Left colon (tissue), 2 donors: ENCODE measurements around the gene HBA2. TPM values are rescaled to one million over a fixed set of nuclear protein-coding genes. Genes with fewer than 3 reads are reported as not detected.
"Not testable (repeated sequence)": the region's sequence is repeated elsewhere in the genome, so short reads cannot be mapped to it uniquely, and the experiment has no call there.

Experiments used
- ATAC-seq: fragments of 200-7000 bp; cut with Tn5 transposase; one replicate; pipeline ENCODE4 v1.9.1; 2020; ENCODE audit warnings: mild to moderate bottlenecking, moderate library complexity
- DNase-seq, 2 donors: peaks; one replicate each; pipeline ENCODE4 v3.0.0-alpha.2; 2020
- intact Hi-C, 2 donors: fragments of 100-400 bp; cut with DNase I in 1 of 2; cut with micrococcal nuclease in 1 of 2; formaldehyde crosslinking; loops; one replicate each; pipeline versions ENCODE4 v1.11.2 to v1.14.0; 2022; cut with DNase I, micrococcal nuclease
- total RNA-seq, 2 donors: library from RNA; stranded (reverse); fragmentation: NEBNext Ultra II Directional; extraction: Animal tissue kit (Norgen Biotek cat#: 25700); gene quantifications; one replicate each; pipeline ENCODE4 v1.2.1, GENCODE V29; 2021
- donor health status: DM: no; HTN: no; CAD: no.
- donor health status: DM: yes; HTN: yes; CAD: no.

The HBA2 gene
- total RNA-seq, 2 donors from 2014 or later = 4.9 to 14.0 TPM

DNA sequence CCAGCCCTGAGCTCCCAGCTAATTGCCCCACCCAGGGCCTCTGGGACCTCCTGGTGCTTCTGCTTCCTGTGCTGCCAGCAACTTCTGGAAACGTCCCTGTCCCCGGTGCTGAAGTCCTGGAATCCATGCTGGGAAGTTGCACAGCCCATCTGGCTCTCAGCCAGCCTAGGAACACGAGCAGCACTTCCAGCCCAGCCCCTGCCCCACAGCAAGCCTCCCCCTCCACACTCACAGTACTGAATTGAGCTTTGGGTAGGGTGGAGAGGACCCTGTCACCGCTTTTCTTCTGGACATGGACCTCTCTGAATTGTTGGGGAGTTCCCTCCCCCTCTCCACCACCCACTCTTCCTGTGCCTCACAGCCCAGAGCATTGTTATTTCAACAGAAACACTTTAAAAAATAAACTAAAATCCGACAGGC lies 2.6 kb upstream of the HBA2 start:
- DNase-seq (peak in 1 of 2 donors; percentile 25), ATAC-seq (peak; percentile 72)
- intact Hi-C loops = not testable (repeated sequence)

DNA sequence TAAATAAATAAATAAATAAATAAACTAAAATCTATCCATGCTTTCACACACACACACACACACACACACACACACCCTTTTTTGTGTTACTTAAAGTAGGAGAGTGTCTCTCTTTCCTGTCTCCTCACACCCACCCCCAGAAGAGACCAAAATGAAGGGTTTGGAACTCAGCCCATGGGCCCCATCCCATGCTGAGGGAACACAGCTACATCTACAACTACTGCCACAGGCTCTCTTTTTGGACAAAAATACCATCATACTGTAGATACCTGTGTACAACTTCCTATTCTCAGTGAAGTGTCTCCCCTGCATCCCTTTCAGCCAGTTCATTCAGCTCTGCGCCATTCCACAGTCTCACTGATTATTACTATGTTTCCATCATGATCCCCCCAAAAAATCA lies 1.9 kb upstream of the HBA2 start:
- intact Hi-C loops = no loop called here
- DNase-seq (no peak), ATAC-seq (no peak)

DNA sequence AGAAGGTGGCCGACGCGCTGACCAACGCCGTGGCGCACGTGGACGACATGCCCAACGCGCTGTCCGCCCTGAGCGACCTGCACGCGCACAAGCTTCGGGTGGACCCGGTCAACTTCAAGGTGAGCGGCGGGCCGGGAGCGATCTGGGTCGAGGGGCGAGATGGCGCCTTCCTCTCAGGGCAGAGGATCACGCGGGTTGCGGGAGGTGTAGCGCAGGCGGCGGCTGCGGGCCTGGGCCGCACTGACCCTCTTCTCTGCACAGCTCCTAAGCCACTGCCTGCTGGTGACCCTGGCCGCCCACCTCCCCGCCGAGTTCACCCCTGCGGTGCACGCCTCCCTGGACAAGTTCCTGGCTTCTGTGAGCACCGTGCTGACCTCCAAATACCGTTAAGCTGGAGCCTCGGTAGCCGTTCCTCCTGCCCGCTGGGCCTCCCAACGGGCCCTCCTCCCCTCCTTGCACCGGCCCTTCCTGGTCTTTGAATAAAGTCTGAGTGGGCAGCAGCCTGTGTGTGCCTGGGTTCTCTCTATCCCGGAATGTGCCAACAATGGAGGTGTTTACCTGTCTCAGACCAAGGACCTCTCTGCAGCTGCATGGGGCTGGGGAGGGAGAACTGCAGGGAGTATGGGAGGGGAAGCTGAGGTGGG lies 657 bp downstream of the HBA2 start:
- DNase-seq, intact Hi-C loops, ATAC-seq: not testable (repeated sequence)

DNA sequence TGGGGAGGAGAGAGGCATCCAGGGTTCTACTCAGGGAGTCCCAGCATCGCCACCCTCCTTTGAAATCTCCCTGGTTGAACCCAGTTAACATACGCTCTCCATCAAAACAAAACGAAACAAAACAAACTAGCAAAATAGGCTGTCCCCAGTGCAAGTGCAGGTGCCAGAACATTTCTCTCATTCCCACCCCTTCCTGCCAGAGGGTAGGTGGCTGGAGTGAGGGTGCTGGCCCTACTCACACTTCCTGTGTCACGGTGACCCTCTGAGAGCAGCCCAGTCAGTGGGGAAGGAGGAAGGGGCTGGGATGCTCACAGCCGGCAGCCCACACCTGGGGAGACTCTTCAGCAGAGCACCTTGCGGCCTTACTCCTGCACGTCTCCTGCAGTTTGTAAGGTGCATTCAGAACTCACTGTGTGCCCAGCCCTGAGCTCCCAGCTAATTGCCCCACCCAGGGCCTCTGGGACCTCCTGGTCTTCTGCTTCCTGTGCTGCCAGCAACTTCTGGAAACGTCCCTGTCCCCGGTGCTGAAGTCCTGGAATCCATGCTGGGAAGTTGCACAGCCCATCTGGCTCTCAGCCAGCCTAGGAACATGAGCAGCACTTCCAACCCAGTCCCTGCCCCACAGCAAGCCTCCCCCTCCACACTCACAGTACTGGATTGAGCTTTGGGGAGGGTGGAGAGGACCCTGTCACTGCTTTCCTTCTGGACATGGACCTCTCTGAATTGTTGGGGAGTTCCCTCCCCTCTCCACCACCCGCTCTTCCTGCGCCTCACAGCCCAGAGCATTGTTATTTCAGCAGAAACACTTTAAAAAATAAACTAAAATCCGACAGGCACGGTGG lies 1.5 kb downstream of the HBA2 start:
- intact Hi-C loops = not testable (repeated sequence)
- DNase-seq = peak in 1 of 2 donors; percentile 35
- ATAC-seq = peak; percentile 40

DNA sequence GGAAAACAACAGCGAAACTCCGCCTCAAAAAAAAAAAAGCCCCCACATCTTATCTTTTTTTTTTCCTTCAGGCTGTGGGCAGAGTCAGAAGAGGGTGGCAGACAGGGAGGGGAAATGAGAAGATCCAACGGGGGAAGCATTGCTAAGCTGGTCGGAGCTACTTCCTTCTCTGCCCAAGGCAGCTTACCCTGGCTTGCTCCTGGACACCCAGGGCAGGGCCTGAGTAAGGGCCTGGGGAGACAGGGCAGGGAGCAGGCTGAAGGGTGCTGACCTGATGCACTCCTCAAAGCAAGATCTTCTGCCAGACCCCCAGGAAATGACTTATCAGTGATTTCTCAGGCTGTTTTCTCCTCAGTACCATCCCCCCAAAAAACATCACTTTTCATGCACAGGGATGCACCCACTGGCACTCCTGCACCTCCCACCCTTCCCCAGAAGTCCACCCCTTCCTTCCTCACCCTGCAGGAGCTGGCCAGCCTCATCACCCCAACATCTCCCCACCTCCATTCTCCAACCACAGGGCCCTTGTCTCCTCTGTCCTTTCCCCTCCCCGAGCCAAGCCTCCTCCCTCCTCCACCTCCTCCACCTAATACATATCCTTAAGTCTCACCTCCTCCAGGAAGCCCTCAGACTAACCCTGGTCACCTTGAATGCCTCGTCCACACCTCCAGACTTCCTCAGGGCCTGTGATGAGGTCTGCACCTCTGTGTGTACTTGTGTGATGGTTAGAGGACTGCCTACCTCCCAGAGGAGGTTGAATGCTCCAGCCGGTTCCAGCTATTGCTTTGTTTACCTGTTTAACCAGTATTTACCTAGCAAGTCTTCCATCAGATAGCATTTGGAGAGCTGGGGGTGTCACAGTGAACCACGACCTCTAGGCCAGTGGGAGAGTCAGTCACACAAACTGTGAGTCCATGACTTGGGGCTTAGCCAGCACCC lies 2.6 kb downstream of the HBA2 start:
- intact Hi-C loops = no loop called here
- no peak for DNase-seq
- no peak for ATAC-seq

DNA sequence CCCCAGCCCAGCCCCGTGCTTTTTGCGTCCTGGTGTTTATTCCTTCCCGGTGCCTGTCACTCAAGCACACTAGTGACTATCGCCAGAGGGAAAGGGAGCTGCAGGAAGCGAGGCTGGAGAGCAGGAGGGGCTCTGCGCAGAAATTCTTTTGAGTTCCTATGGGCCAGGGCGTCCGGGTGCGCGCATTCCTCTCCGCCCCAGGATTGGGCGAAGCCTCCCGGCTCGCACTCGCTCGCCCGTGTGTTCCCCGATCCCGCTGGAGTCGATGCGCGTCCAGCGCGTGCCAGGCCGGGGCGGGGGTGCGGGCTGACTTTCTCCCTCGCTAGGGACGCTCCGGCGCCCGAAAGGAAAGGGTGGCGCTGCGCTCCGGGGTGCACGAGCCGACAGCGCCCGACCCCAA lies 3.3 kb downstream of the HBA2 start:
- peak; percentile 2 for ATAC-seq
- intact Hi-C loops, DNase-seq: not testable (repeated sequence)

DNA sequence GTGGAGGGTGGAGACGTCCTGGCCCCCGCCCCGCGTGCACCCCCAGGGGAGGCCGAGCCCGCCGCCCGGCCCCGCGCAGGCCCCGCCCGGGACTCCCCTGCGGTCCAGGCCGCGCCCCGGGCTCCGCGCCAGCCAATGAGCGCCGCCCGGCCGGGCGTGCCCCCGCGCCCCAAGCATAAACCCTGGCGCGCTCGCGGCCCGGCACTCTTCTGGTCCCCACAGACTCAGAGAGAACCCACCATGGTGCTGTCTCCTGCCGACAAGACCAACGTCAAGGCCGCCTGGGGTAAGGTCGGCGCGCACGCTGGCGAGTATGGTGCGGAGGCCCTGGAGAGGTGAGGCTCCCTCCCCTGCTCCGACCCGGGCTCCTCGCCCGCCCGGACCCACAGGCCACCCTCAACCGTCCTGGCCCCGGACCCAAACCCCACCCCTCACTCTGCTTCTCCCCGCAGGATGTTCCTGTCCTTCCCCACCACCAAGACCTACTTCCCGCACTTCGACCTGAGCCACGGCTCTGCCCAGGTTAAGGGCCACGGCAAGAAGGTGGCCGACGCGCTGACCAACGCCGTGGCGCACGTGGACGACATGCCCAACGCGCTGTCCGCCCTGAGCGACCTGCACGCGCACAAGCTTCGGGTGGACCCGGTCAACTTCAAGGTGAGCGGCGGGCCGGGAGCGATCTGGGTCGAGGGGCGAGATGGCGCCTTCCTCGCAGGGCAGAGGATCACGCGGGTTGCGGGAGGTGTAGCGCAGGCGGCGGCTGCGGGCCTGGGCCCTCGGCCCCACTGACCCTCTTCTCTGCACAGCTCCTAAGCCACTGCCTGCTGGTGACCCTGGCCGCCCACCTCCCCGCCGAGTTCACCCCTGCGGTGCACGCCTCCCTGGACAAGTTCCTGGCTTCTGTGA lies 4.1 kb downstream of the HBA2 start, which contains the start of gene HBA1:
Gene HBA1 (plus strand): TSS at position 204 of the 906 bp plus-strand sequence. CDS start 37 bp downstream, at position 241.
- intact Hi-C loops, DNase-seq: not testable (repeated sequence)
- ATAC-seq = peak; percentile 50

DNA sequence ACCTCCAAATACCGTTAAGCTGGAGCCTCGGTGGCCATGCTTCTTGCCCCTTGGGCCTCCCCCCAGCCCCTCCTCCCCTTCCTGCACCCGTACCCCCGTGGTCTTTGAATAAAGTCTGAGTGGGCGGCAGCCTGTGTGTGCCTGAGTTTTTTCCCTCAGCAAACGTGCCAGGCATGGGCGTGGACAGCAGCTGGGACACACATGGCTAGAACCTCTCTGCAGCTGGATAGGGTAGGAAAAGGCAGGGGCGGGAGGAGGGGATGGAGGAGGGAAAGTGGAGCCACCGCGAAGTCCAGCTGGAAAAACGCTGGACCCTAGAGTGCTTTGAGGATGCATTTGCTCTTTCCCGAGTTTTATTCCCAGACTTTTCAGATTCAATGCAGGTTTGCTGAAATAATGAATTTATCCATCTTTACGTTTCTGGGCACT lies 4.7 kb downstream of the HBA2 start:
- ATAC-seq = no peak
- intact Hi-C loops = no loop called here
- DNase-seq = no peak

DNA sequence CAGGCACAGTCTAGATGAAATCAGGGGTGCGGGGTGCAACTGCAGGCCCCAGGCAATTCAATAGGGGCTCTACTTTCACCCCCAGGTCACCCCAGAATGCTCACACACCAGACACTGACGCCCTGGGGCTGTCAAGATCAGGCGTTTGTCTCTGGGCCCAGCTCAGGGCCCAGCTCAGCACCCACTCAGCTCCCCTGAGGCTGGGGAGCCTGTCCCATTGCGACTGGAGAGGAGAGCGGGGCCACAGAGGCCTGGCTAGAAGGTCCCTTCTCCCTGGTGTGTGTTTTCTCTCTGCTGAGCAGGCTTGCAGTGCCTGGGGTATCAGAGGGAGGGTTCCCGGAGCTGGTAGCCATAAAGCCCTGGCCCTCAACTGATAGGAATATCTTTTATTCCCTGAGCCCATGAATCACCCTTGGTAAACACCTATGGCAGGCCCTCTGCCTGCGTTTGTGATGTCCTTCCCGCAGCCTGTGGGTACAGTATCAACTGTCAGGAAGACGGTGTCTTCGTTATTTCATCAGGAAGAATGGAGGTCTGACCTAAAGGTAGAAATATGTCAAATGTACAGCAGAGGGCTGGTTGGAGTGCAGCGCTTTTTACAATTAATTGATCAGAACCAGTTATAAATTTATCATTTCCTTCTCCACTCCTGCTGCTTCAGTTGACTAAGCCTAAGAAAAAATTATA lies 5.4 kb downstream of the HBA2 start:
- DNase-seq (no peak), ATAC-seq (no peak)
- intact Hi-C loops = no loop called here

DNA sequence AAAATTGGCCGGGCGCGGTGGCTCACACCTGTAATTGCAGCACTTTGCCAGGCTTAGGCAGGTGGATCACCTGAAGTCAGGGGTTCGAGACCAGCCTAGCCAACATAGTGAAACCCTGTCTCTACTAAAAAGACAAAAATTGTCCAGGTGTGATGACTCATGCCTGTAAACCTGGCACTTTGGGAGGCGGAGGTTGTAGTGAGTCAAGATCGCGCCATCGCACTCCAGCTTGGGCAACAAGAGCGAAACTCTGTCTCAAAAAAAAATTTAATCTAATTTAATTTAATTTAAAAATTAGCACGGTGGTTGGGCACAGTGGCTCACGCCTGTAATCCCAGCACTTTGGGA lies 6.0 kb downstream of the HBA2 start:
- intact Hi-C loops = no loop called here
- ATAC-seq (no peak), DNase-seq (no peak)

DNA sequence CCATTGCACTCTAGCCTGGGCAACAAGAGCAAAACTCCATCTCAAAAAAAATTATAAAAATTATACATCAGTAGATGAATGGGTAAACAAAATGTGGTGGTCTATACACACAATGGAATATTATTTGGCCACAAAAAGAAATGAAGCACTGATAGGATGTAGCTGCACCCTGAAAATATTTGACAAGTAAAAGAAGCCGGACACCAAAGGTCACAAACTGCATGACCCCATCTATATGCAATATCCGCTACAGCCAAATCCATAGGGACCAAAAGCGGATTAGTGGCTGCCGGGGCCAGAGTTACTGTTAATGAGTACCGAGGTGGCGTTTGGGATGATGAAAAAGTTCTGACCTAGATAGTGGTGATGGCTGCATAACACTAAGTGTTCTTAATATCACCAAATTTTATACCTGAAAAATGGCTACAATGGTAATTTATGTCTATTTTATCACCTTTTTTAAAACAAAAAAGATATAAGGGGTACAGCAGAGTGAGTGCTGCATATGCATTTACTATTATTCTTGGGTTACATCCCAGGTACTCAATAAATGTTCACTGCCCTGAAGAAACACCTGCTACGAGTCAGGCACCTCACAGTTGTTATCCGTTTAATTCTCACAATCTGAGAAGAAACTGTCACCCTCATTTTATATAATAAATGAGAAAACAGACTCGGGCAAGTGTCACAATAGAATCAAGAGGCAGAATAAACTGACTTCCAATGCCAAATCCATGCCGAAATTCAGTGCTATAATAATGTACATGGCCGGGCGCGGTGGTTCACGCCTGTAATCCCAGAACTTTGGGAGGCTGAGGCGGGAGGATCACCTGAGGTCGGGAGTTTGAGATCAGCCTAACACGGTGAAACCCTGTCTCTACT lies 6.8 kb downstream of the HBA2 start:
- intact Hi-C loops = loop anchor here in 1 of 2 donors (5.0 kb wide), 1 partner anchor 72 kb away; no protein-coding TSS in a partner anchor
- no peak for ATAC-seq
- no peak for DNase-seq

DNA sequence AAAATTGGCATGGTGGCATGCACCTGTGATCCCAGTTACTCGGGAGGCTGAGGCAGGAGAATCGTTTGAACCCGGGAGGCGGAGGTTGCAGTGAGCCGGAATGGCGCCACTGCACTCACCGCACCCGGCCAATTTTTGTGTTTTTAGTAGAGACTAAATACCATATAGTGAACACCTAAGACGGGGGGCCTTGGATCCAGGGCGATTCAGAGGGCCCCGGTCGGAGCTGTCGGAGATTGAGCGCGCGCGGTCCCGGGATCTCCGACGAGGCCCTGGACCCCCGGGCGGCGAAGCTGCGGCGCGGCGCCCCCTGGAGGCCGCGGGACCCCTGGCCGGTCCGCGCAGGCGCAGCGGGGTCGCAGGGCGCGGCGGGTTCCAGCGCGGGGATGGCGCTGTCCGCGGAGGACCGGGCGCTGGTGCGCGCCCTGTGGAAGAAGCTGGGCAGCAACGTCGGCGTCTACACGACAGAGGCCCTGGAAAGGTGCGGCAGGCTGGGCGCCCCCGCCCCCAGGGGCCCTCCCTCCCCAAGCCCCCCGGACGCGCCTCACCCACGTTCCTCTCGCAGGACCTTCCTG lies 7.5 kb downstream of the HBA2 start, which contains the start of gene HBQ1:
Gene HBQ1 (plus strand): TSS at position 359 of the 575 bp plus-strand sequence. CDS start 28 bp downstream, at position 387.
- intact Hi-C loops = loop anchor here in 1 of 2 donors (5.0 kb wide), 1 partner anchor 73 kb away; no protein-coding TSS in a partner anchor
- DNase-seq (no peak), ATAC-seq (peak; percentile 23)

DNA sequence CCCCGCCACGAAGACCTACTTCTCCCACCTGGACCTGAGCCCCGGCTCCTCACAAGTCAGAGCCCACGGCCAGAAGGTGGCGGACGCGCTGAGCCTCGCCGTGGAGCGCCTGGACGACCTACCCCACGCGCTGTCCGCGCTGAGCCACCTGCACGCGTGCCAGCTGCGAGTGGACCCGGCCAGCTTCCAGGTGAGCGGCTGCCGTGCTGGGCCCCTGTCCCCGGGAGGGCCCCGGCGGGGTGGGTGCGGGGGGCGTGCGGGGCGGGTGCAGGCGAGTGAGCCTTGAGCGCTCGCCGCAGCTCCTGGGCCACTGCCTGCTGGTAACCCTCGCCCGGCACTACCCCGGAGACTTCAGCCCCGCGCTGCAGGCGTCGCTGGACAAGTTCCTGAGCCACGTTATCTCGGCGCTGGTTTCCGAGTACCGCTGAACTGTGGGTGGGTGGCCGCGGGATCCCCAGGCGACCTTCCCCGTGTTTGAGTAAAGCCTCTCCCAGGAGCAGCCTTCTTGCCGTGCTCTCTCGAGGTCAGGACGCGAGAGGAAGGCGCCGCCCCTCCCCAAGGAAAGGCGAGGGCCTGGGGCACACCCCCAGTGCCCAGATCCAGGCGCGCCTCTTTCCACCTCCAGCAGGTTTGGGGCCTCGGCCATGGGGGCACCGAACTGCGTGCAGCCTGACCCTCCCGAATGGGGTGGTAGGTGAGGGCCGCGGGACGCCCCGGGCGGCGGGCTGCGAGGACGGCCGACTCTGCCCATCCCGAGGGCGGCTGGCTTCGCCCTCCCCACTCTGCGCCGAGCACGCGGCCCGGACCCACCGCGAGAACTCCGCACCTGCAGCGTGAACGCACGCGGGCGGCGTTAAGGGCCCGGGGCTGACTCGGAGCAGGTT lies 8.2 kb downstream of the HBA2 start:
- DNase-seq (peak in 1 of 2 donors; percentile 82), ATAC-seq (peak; percentile 80)
- intact Hi-C loops = loop anchor here in 1 of 2 donors (5.0 kb wide), 1 partner anchor 74 kb away; no protein-coding TSS in a partner anchor

DNA sequence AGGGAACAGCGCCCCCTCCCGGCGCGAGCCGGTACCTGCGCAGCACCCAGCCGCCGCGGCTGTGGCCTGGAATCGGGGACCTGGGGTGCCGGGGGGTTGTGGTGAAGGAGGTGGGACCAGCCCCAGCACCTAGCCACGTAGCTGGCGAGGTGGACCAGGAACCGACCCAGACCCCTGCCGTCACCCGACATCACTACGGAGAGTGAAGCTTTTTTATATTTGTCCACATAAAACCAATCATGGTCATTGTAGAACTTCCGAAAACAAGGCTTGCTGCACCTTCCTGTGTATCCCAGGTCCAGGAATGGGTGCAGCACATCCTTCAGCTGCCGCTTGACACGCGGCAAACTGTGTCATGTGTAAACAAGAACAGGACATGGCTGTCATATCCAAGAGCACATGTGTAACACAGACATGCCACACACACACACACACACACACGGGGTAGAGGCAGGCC lies 8.9 kb downstream of the HBA2 start:
- ATAC-seq = peak; percentile 5
- intact Hi-C loops = loop anchor here in 1 of 2 donors (5.0 kb wide), 1 partner anchor 74 kb away; no protein-coding TSS in a partner anchor

DNA sequence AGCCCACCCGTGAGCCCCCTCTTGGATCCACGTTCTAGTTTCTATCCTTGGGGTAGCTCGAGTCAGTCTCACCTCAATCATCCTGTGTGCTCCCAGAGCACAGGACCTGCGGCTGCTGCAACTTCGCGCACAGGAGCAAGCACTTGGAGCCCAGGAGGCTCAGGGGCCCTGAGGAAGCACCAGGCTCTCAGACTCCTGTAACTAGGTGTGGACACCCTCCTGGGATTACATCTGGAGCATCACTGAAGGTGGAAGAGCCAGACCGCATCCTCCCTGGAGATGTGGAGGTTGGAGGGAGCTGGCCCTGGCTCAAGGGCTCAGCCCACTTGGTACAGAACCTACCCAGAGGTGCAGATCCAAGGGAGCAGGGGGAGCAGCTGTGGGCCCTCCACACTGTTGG lies 10.3 kb downstream of the HBA2 start:
- DNase-seq (no peak), ATAC-seq (no peak)
- intact Hi-C loops = loop anchor here in 1 of 2 donors (5.0 kb wide), 1 partner anchor 76 kb away; no protein-coding TSS in a partner anchor

More for the DNA sequence above, 8.9 kb downstream of the HBA2 start:
- DNase-seq = peak in 1 of 2 donors; percentile 48
